HG03064 (cell line): ENCODE results near the gene SOX12.
"Not testable (repeated sequence)": the region's sequence is repeated elsewhere in the genome, so short reads cannot be mapped to it uniquely, and the experiment has no call there.

Experiments used
- ATAC-seq: cut with Tn5 transposase; IDR thresholded peaks from one replicate; pipeline ENCODE4 v1.9.1; 2021; ENCODE audit warnings: low read depth; ENCODE audit not compliant: unreplicated experiment

Gene SOX12

GRCh38 chr20:358891-359555, 33.7 kb downstream of the SOX12 start:
- ATAC-seq, result no peak

GRCh38 chr20:361561-361960, 36.2 kb downstream of the SOX12 start:
- no peak for ATAC-seq

GRCh38 chr20:362271-363254, 37.2 kb downstream of the SOX12 start:
- no peak for ATAC-seq

GRCh38 chr20:363319-364078, 38.1 kb downstream of the SOX12 start:
- no peak for ATAC-seq

- ATAC-seq, result no peak
These were observed 39.8 kb downstream of the SOX12 start for GRCh38 chr20:364905-365794.

GRCh38 chr20:366041-366718, 40.8 kb downstream of the SOX12 start:
- no peak for ATAC-seq

GRCh38 chr20:366719-367485, 41.5 kb downstream of the SOX12 start:
- no peak for ATAC-seq

- ATAC-seq, result no peak
These were observed 42.1 kb downstream of the SOX12 start for GRCh38 chr20:367486-367887.

- no peak for ATAC-seq
These were observed 43.6 kb downstream of the SOX12 start for GRCh38 chr20:368915-369314.

- no peak for ATAC-seq
These were observed 44.8 kb downstream of the SOX12 start for GRCh38 chr20:370151-370600.

GRCh38 chr20:370977-371754, 45.8 kb downstream of the SOX12 start:
- no peak for ATAC-seq

- ATAC-seq, result no peak
These were observed 46.6 kb downstream of the SOX12 start for GRCh38 chr20:371755-372542.

- ATAC-seq, result not testable (repeated sequence)
These were observed 47.3 kb downstream of the SOX12 start for GRCh38 chr20:372543-373082.

GRCh38 chr20:373171-373890, 48.0 kb downstream of the SOX12 start:
- ATAC-seq, result no peak

GRCh38 chr20:375265-375889, 50.0 kb downstream of the SOX12 start:
- no peak for ATAC-seq

- ATAC-seq, result no peak
These were observed 50.7 kb downstream of the SOX12 start for GRCh38 chr20:376089-376488.
